Kidney (tissue), 14 donors: ENCODE results near the gene MBD3. TPM values are rescaled to one million over a fixed set of nuclear protein-coding genes. Genes with fewer than 3 reads are reported as not detected.

Experiments used
- DNase-seq, 5 donors: peaks; one replicate each; pipeline ENCODE4 v3.0.0-alpha.2; 2013 to 2020
- FAIRE-seq: peaks from 2 replicates; lab custom pipeline; 2012; peaks lifted over from hg19 to GRCh38; lab: Jason Lieb, UNC
- H3K27ac ChIP-seq, 2 donors: one replicate each; pipeline ENCODE4 v1.7.0; 2013; ENCODE audit warnings: low read depth in 2 of 2, low read length in 2 of 2, inconsistent platforms in 1 of 2
- H3K27me3 ChIP-seq: one replicate; pipeline ENCODE4 v1.7.1; 2013; ENCODE audit warnings: low read length, inconsistent platforms; ENCODE audit not compliant: control insufficient read depth, insufficient read depth
- H3K36me3 ChIP-seq, 3 donors: one replicate each; pipeline versions ENCODE4 v1.7.0 to v1.7.1; 2013; ENCODE audit warnings: low read length in 3 of 3, control low read depth in 1 of 3, inconsistent platforms in 1 of 3; ENCODE audit not compliant: insufficient read depth in 3 of 3, control insufficient read depth in 2 of 3
- H3K4me1 ChIP-seq, 3 donors: one replicate each; pipeline versions ENCODE4 v1.7.0 to v1.7.1; 2013; ENCODE audit warnings: low read length in 3 of 3, inconsistent platforms in 1 of 3, low read depth in 1 of 3; ENCODE audit not compliant: control insufficient read depth in 2 of 3, insufficient read depth in 2 of 3
- H3K4me3 ChIP-seq, 3 donors: one replicate each; pipeline versions ENCODE4 v1.7.0 to v1.8.1; 2013; ENCODE audit warnings: low read length in 3 of 3, control low read depth in 1 of 3, inconsistent platforms in 1 of 3
- H3K9ac ChIP-seq, 3 donors: one replicate each; pipeline versions ENCODE4 v1.7.0 to v1.7.1; 2013; ENCODE audit warnings: low read length in 3 of 3, control low read depth in 1 of 3, inconsistent platforms in 1 of 3
- H3K9me3 ChIP-seq, 3 donors: one replicate each; pipeline versions ENCODE4 v1.7.0 to v1.7.1; 2013; ENCODE audit warnings: low read length in 3 of 3, control low read depth in 1 of 3, inconsistent platforms in 1 of 3; ENCODE audit not compliant: control insufficient read depth in 2 of 3, insufficient read depth in 1 of 3
- CTCF ChIP-seq: IDR thresholded peaks from 3 replicates; pipeline ENCODE4 v1.5.1; 2012; ENCODE audit warnings: mild to moderate bottlenecking, moderate library complexity, borderline replicate concordance; ENCODE audit not compliant: insufficient read depth; ENCODE audit errors: extremely low read depth
- intact Hi-C: fragments of 100-400 bp; cut with DNase I; formaldehyde crosslinking; loops from one replicate; pipeline ENCODE4 v1.11.1; 2022
- polyA plus RNA-seq: library from polyadenylated mRNA; stranded (reverse); fragments of 350-450 nt; fragmentation: Illumina TruSeq; extraction: RNeasy Lipid Tissue Mini Kit (QIAGEN cat#74804); gene quantifications from one replicate; pipeline ENCODE4 v1.2.3, GENCODE V29; 2014; ENCODE audit warnings: low read depth, low replicate concordance; ENCODE audit not compliant: insufficient read depth
- total RNA-seq: library from RNA; stranded (reverse); fragmentation: NEBNext Ultra II Directional; extraction: Animal tissue kit (Norgen Biotek cat#: 25700); gene quantifications from one replicate; pipeline ENCODE4 v1.2.1, GENCODE V29; 2021
- donor health status: control.
- donor health status: control.
- donor health status: control.
- donor health status: control.
- donor health status: control.
- donor health status: DM: yes; HTN: yes; CAD: no.
- donor health status: Normal renal cell carcinoma (clear cell type).

The MBD3 gene
- total and polyA plus RNA-seq, 2 donors from 2014 or later: 62.5 to 76.1 TPM

GRCh38 chr19:1591421-1592023 is 1.1 kb downstream of the MBD3 start:
- Histone ChIP-seq H3K4me3 (peak overlapping the region; percentile 35 to 74 (median 71)), H3K36me3 (no peaks in the 10 kb centered on the region), H3K9me3 (no peaks in the 10 kb centered on the region), H3K27ac (peak overlapping the region; percentile 88 to 89), H3K27me3 (no peaks in the 10 kb centered on the region), H3K4me1 (peaks cover 0 to 20% (median 8%) of the 10 kb centered on the region in 3 donors), H3K9ac (peak overlapping the region; percentile 1 to 85 (median 64))
- no peak for TF ChIP-seq CTCF
- FAIRE-seq (no peak), DNase-seq (peak in 3 of 5 donors; percentile 18 to 73 (median 53))
- intact Hi-C loops: no loop called here

DNA sequence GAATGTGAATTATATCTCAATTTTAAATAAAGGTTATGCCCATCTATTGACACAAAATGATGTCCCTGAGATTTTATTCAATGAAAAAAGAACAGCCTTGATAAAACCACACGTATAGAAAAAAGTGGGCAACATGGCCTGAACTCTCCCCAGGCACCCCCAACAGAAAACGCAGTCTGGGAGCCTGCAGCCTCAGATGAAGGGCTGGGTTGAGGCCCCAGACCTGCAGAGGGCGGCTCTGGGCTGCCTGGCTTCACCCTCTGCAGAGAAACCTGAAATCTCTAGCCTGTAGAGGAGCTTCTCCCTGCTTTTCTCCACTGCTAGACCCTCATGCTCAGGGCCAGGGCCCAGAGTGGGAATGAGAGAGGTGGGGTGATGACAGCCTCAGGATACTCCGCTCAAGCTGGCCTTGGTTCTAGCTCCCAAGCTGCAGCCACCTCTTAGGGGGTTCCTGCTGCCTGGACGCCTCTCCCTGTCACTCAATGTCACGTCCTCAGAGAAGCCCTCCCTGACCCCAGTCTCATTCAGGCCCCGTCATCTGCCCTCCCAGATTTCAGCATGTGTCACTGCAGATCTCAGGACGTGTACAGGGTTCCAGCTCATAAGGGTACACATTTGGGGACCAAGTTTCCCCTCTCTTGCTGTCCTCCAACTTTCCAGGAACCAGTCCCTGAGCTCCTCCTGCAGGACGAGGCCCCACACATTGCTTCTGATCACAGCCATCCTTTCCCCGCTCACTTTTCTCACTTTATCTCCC is 1.8 kb downstream of the MBD3 start:
- intact Hi-C loops: no loop called here
- Histone ChIP-seq H3K36me3 (no peaks in the 10 kb centered on the region), H3K4me3 (peak overlapping the region; percentile 19 to 74 (median 26)), H3K9me3 (no peaks in the 10 kb centered on the region), H3K27me3 (no peaks in the 10 kb centered on the region), H3K9ac (peak overlapping the region in 1 of 3 donors; percentile 64), H3K27ac (no peak overlapping the region), H3K4me1 (peaks cover 0 to 20% (median 8%) of the 10 kb centered on the region in 3 donors)
- TF ChIP-seq CTCF: no peak
- DNase-seq (peak in 2 of 5 donors; percentile 32 to 44), FAIRE-seq (no peak)

DNA sequence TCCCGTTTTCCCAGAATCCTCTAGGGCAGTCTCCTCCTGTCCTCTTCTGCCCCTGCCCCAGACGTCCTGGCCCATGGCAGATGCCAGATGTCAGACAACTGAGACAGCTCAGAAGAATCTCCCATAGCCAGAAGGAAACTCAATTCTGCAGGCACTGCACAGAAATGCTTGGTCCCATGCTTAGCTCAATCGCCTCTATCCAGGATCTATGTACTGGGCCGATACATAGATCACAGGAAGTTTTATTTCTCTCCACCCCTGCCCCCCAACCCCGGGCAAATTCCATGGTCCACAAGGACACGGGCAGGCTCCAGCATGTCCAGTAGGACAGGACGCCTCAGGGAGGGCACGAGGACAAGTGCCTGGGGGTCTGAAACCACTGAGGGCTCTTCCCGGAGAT is 4.8 kb downstream of the MBD3 start:
- Histone ChIP-seq H3K9ac (no peak overlapping the region), H3K27ac (no peak overlapping the region)

More for the DNA sequence above, 4.8 kb downstream of the MBD3 start:
- H3K36me3 ChIP-seq: no peaks in the 10 kb centered on the region
- no peak for TF ChIP-seq CTCF
- H3K9me3 ChIP-seq: no peaks in the 10 kb centered on the region
- intact Hi-C loops: no loop called here
- DNase-seq: no peak
- peaks cover 0 to 20% (median 8%) of the 10 kb centered on the region in 3 donors for H3K4me1 ChIP-seq
- FAIRE-seq: no peak
- H3K4me3 ChIP-seq: no peak overlapping the region
- H3K27me3 ChIP-seq: no peaks in the 10 kb centered on the region
